ENCODE results near the gene SCN8A.
A peak's percentile ranks its signal among the peaks of the same experiment; 100 is the strongest.

Gene SCN8A

GRCh38 chr12:51675071-51675803 is 84.2 kb downstream of the SCN8A start:
- DNase-seq: no peak

- no peak for DNase-seq
Measured at GRCh38 chr12:51676875-51677274, 85.8 kb downstream of the SCN8A start.

GRCh38 chr12:51677284-51677968 is 86.4 kb downstream of the SCN8A start:
- no peak for DNase-seq

GRCh38 chr12:51678086-51678724 is 87.2 kb downstream of the SCN8A start:
- DNase-seq: peak; percentile 21

GRCh38 chr12:51682981-51683380 is 91.9 kb downstream of the SCN8A start:
- no peak for DNase-seq

GRCh38 chr12:51683763-51684357 is 92.8 kb downstream of the SCN8A start:
- DNase-seq: no peak

GRCh38 chr12:51686727-51687126 is 95.7 kb downstream of the SCN8A start:
- DNase-seq: no peak

- no peak for DNase-seq
Measured at GRCh38 chr12:51687177-51687576, 96.1 kb downstream of the SCN8A start.

GRCh38 chr12:51687614-51688013 is 96.6 kb downstream of the SCN8A start:
- no peak for DNase-seq

GRCh38 chr12:51689983-51690382 is 99.0 kb downstream of the SCN8A start:
- no peak for DNase-seq

- no peak for DNase-seq
Measured at GRCh38 chr12:51692016-51692415, 101.0 kb downstream of the SCN8A start.

GRCh38 chr12:51693569-51693968 is 102.5 kb downstream of the SCN8A start:
- DNase-seq: no peak

- no peak for DNase-seq
Measured at GRCh38 chr12:51694146-51694545, 103.1 kb downstream of the SCN8A start.

- no peak for DNase-seq
Measured at GRCh38 chr12:51695241-51696010, 104.4 kb downstream of the SCN8A start.

- DNase-seq: no peak
Measured at GRCh38 chr12:51699219-51699618, 108.2 kb downstream of the SCN8A start.

- no peak for DNase-seq
Measured at GRCh38 chr12:51700887-51701286, 109.9 kb downstream of the SCN8A start.

GRCh38 chr12:51702587-51702986 is 111.6 kb downstream of the SCN8A start:
- no peak for DNase-seq

- DNase-seq: no peak
Measured at GRCh38 chr12:51705450-51705849, 114.4 kb downstream of the SCN8A start.

- no peak for DNase-seq
Measured at GRCh38 chr12:51706206-51706605, 115.2 kb downstream of the SCN8A start.

GRCh38 chr12:51714666-51715065 is 123.6 kb downstream of the SCN8A start:
- no peak for DNase-seq

- DNase-seq: no peak
Measured at GRCh38 chr12:51717326-51717925, 126.4 kb downstream of the SCN8A start.

GRCh38 chr12:51721282-51721940 is 130.4 kb downstream of the SCN8A start:
- no peak for DNase-seq

All from NCI-H1436 treated with DMSO at 0.1 percent for 48 hours (cell line).